ENCODE results near the gene SDHA. TPM values are rescaled to one million over a fixed set of nuclear protein-coding genes. Genes with fewer than 3 reads are reported as not detected.
"Not testable (repeated sequence)": the region's sequence is repeated elsewhere in the genome, so short reads cannot be mapped to it uniquely, and the experiment has no call there.

Gene SDHA
- total RNA-seq, 1 donor from 2014 or later, result 84.7 TPM

DNA sequence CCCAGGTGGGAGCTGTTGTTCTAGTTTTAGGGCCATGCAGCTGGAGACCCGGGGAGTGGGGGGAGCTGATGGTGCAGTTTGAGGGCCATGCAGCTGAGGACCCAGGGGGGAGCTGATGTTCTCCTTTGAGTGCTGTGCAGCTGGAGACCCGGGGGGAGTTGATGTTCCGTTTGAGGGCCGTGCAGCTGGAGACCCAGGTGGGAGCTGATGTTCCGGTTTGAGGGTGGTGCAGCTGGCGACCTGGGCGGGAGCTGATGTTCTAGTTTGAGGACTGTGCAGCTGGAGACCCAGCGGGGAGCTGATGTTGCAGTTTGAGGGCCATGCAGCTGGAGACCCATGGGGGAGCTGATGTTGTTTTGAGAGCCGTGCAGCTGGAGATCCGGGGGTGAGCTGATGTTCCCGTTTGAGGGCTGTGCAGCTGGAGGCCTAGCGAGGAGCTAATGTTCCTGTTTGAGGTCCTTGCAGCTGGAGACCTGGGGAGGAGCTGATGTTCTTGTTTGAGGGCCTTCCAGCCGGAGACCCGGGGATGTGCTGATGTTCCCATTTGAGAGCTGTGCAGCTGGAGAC is 68.0 kb downstream of the SDHA start:
- no peaks in the 10 kb centered on the region for H3K9me3 ChIP-seq
- peaks cover 0 to 21% of the 10 kb centered on the region in 2 donors for H3K36me3 ChIP-seq
- DNase-seq (ENCODE audit: extremely low spot score in 2 of 2), result no peak
- intact Hi-C loops (cut with DNase I), result no loop called here
- no peaks in the 10 kb centered on the region for H3K27me3 ChIP-seq
- H3K4me1 ChIP-seq, result no peaks in the 10 kb centered on the region
- H3K4me3 ChIP-seq, result no peak overlapping the region
- TF ChIP-seq, protein P1, sequence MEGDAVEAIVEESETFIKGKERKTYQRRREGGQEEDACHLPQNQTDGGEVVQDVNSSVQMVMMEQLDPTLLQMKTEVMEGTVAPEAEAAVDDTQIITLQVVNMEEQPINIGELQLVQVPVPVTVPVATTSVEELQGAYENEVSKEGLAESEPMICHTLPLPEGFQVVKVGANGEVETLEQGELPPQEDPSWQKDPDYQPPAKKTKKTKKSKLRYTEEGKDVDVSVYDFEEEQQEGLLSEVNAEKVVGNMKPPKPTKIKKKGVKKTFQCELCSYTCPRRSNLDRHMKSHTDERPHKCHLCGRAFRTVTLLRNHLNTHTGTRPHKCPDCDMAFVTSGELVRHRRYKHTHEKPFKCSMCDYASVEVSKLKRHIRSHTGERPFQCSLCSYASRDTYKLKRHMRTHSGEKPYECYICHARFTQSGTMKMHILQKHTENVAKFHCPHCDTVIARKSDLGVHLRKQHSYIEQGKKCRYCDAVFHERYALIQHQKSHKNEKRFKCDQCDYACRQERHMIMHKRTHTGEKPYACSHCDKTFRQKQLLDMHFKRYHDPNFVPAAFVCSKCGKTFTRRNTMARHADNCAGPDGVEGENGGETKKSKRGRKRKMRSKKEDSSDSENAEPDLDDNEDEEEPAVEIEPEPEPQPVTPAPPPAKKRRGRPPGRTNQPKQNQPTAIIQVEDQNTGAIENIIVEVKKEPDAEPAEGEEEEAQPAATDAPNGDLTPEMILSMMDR (IDR thresholded peaks at IDR 0.05), result no peak
- TF ChIP-seq POLR2AphosphoS5 (IDR thresholded peaks at IDR 0.05; ENCODE audit: insufficient read depth in 1 of 2, low read depth in 1 of 2), result no peak
- no peak for TF ChIP-seq POLR2A (IDR thresholded peaks at IDR 0.05)
- H3K27ac ChIP-seq, result no peak overlapping the region

DNA sequence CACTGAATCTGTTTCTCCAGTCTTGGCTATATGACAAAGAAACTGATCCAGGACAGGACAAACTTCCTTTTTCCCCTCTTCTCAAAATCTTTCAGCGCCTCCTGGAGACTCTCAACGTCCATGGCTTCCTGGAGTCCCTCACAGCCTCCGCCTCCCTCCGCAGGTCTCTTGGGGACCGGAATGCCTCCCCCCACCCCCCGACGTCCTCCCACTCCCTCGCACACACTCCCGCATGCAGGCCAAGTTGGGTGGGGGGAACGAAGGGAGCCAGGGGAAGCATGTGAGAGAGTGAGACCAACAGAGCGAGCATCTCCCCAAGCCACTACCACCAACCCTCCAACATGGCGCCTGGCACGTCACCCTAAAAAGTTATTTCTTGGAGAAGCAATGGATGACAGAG is 72.1 kb downstream of the SDHA start:
- H3K9me3 ChIP-seq; H3K27me3 ChIP-seq; H3K4me3 ChIP-seq; H3K27ac ChIP-seq; H3K4me1 ChIP-seq; DNase-seq (ENCODE audit: extremely low spot score in 2 of 2); intact Hi-C loops (cut with DNase I): not testable (repeated sequence)
- H3K36me3 ChIP-seq, result peaks cover 0 to 13% of the 10 kb centered on the region in 2 donors

DNA sequence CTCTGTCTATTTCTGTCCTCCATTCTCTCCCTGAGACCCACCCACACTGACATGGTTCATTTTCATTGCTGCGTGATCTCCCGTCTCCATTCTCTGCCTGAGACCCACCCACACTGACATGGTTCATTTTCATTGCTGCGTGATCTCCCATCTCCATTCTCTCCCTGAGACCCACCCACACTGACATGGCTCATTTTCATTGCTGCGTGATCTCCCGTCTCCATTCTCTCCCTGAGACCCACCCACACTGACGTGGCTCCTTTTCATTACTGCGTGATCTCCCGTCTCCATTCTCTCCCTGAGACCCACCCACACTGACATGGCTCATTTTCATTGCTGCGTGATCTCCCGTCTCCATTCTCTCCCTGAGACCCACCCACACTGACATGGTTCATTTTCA is 73.2 kb downstream of the SDHA start:
- H3K36me3 ChIP-seq; H3K9me3 ChIP-seq; H3K27me3 ChIP-seq; H3K27ac ChIP-seq; H3K4me1 ChIP-seq; intact Hi-C loops (cut with DNase I); DNase-seq (ENCODE audit: extremely low spot score in 2 of 2); H3K4me3 ChIP-seq: not testable (repeated sequence)

DNA sequence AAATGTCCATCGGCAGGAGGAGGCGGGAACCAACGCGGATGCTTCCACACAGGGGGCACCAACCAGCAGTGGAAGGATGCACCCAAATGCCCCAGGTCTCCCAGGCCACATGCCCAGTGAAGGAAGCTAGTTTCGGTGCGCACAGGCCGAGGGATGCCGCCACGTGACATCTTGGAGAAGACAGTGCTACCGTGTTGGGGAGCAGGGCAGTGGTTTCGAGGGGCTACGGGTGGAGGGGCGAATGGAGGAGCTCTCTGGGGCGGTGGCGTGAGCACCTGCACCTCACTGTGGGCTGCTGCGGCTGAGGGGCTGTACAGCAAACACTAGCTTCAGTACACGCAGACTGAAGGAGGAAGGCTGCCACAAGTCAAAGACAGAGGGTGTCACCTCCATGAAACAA is 76.7 kb downstream of the SDHA start:
- H3K4me3 ChIP-seq; H3K27me3 ChIP-seq; H3K27ac ChIP-seq; intact Hi-C loops (cut with DNase I); H3K9me3 ChIP-seq; H3K4me1 ChIP-seq; H3K36me3 ChIP-seq; DNase-seq (ENCODE audit: extremely low spot score in 2 of 2): not testable (repeated sequence)

DNA sequence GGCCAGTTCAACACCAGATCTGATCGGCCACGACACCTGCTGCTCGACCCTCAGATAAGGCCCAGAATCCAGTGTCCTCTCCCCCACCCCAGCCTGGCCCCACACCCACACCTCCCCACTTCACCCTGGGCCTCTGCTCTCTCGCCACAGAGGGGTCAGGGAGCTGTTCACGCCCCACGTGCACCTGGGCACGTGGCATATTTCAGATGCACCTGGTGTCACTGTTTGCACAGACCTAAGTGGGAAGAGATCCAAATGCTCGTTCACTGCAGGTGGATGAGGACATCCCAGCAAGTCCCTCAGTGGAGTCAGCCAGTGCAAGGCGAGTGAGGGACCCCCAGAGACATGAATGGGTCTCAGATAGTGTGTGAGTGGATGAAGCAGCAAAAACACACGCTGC is 78.1 kb downstream of the SDHA start:
- H3K36me3 ChIP-seq; H3K27me3 ChIP-seq; DNase-seq (ENCODE audit: extremely low spot score in 2 of 2); H3K9me3 ChIP-seq; intact Hi-C loops (cut with DNase I); H3K27ac ChIP-seq; H3K4me3 ChIP-seq; H3K4me1 ChIP-seq: not testable (repeated sequence)

DNA sequence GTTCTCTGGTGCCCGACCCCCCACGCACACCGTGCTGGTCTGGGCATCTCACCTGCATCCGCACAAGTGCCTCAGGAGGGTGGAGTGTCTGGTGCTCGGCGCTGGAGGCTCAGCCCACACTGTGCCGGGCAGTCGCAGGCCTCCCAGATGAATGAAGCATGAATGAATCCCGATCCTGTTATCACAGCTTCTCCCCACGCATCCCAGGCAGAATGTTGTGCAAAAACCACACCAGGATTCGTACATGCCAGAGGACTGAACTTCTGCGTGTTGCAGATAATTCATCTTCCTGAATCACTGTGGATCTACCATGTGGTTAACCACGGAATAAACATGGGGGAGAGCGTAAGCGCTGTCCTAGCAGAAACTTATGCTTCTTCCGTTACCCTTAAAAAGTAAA is 78.8 kb downstream of the SDHA start:
- DNase-seq (ENCODE audit: extremely low spot score in 2 of 2); H3K27ac ChIP-seq; H3K9me3 ChIP-seq; H3K4me1 ChIP-seq; intact Hi-C loops (cut with DNase I); H3K4me3 ChIP-seq; H3K36me3 ChIP-seq; H3K27me3 ChIP-seq: not testable (repeated sequence)

DNA sequence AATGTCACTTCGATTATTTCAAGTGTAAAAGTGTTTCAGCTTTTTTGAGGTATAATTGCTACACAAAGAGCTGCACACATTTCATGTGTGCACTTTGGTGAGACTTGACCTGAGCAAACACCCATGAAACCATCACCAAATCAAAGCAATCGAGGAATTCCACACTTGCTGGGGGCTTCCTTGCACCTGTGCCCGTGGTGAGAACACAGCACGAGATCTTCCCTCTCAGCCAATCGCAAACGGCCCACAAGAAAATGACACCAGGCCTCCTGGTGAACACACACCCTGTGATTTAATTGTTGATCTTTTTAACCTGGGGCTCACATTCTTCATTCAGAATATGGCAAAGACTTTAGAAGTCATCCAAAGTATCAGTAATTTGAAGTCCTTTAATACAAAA is 79.3 kb downstream of the SDHA start:
- H3K9me3 ChIP-seq; H3K36me3 ChIP-seq; H3K27ac ChIP-seq; H3K27me3 ChIP-seq; H3K4me1 ChIP-seq; intact Hi-C loops (cut with DNase I); DNase-seq (ENCODE audit: extremely low spot score in 2 of 2); H3K4me3 ChIP-seq: not testable (repeated sequence)

DNA sequence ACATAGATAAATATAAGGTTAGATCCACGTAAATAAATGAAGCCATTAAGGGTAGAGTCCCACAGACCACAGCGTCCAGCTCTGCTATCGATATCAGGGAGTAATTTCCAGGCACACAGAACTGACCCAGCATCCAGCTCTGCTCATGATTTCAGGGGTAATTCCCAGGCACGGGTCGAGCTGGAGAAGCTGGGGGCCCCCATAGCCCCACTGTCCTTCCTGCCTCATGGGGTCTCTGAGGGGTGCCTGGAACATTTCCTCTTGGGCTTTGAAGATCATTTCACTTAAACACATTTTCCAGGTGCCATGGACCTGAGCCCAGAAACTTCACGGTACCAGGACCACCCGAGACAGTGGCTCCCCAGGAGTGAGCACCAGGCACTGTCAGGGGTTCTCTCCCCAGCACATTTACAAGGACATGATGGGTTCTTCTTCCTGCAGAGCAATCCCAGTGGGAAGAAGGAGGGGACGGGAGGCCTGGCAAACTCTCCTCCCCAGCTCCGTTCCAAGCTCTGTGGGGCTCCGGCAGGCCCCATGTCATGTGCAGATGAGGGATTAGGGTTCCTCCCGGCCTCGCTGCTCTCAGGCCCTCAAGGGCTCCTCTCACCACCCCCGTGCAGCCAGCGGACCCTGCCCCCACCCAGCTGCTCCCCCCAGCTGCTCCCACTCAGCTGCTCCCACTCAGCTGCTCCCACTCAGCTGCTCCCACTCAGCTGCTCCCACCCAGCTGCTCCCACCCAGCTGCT is 80.0 kb downstream of the SDHA start:
- intact Hi-C loops (cut with DNase I); DNase-seq (ENCODE audit: extremely low spot score in 2 of 2); H3K27ac ChIP-seq; H3K4me3 ChIP-seq; H3K4me1 ChIP-seq; H3K36me3 ChIP-seq; H3K9me3 ChIP-seq; H3K27me3 ChIP-seq: not testable (repeated sequence)

DNA sequence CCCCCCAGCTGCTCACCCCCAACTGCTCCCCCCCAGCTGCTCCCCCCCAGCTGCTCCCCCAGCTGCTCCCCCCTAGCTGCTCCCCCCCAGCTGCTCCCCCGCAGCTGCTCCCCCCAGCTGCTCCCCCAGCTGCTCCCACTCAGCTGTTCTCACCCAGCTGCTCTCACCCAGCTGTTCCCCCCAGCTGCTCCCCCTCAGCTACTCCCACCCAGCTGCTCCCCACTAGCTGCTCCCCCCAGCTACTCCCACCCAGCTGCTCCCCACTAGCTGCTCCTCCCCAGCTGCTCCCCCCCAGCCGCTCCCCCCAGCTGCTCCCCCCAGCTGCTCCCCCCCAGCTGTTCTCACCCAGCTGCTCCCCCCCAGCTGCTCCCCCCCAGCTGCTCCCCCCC is 80.6 kb downstream of the SDHA start:
- no peak for TF ChIP-seq POLR2AphosphoS5 (IDR thresholded peaks at IDR 0.05; ENCODE audit: insufficient read depth in 1 of 2, low read depth in 1 of 2)
- TF ChIP-seq POLR2A (IDR thresholded peaks at IDR 0.05), result no peak
- TF ChIP-seq, protein P1 (IDR thresholded peaks at IDR 0.05), result no peak
- Histone ChIP-seq H3K36me3 (no peaks in the 10 kb centered on the region), H3K27me3 (no peaks in the 10 kb centered on the region), H3K4me1 (no peaks in the 10 kb centered on the region), H3K4me3 (no peak overlapping the region), H3K9me3 (no peaks in the 10 kb centered on the region), H3K27ac (no peak overlapping the region)
- no peak for DNase-seq (ENCODE audit: extremely low spot score in 2 of 2)
- intact Hi-C loops (cut with DNase I), result no loop called here

DNA sequence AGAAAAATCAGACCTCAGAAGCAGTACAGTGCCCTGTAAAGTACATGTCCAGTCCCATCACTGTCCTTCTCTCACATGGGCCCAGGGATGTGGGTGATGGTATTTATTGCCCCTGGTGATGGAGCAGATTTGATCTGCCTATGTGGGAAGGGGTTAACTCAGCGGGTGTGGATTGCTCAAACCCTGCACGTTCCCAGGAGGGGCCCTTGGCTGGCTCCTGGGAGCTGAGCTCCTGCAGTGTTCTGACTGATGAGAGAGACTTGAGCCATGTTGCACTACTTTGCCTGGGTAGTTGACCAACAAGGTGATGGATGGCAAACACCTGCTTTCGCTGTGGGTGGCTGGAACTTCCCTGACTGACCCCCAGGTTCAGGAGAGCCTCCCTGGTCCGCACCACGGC is 81.8 kb downstream of the SDHA start:
- H3K9me3 ChIP-seq; DNase-seq (ENCODE audit: extremely low spot score in 2 of 2); intact Hi-C loops (cut with DNase I): not testable (repeated sequence)

DNA sequence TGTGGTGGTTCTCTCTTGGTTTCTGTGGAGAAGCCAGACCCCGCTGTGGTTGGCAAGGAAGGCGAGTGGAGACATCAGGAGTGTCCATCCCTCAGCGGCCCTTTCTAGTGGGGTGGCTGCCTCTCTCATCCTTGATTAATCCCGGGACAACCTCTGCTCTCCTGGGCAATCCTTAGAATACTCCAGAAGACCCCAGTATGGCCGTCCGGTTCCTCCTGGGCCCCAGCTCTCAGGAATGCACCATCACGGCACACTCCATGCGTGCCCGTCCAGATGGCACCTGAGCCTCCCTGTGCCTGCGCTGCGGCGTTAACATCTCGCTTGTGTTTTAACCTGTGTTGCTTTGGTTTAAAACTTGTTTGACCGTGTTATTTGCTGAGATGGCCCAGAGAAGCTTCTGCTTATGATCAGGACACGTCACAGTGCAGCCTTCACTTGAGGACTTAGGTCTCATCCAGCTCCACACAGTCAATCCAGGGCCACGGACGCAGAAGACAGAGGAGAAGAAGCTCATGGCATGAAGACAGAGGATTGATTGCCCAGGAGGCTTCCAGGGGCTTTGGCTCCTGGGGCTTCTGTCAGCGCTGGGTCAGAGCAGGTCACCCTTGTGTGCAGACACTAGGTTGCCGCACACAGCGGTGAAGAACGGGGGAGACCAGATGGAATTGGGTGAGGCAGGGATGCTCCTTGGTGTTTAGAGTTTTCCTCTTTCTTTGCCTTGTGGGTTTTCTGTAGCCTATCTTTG is 82.7 kb downstream of the SDHA start:
- H3K36me3 ChIP-seq; H3K27ac ChIP-seq; H3K4me1 ChIP-seq; H3K9me3 ChIP-seq; intact Hi-C loops (cut with DNase I); H3K4me3 ChIP-seq; H3K27me3 ChIP-seq: not testable (repeated sequence)
- peak in 1 of 2 donors; percentile 65 for DNase-seq (ENCODE audit: extremely low spot score in 2 of 2)

More for the DNA sequence above, 81.8 kb downstream of the SDHA start:
- H3K27me3 ChIP-seq, H3K4me3 ChIP-seq, H3K27ac ChIP-seq, H3K4me1 ChIP-seq, H3K36me3 ChIP-seq: not testable (repeated sequence)
